Duodenal mucosa (tissue), 2 donors: ENCODE results near the gene CTSK.
"Not testable (repeated sequence)": the region's sequence is repeated elsewhere in the genome, so short reads cannot be mapped to it uniquely, and the experiment has no call there.

Source experiments
- H3K27ac ChIP-seq: one replicate; pipeline ENCODE4 v1.7.0; 2013; ENCODE audit warnings: low read depth, low read length
- H3K27me3 ChIP-seq, 2 donors: one replicate each; pipeline ENCODE4 v1.7.0; 2013; ENCODE audit warnings: low read length in 2 of 2, control low read depth in 1 of 2; ENCODE audit not compliant: insufficient read depth in 2 of 2, control insufficient read depth in 1 of 2
- H3K36me3 ChIP-seq, 2 donors: one replicate each; pipeline ENCODE4 v1.7.0; 2013; ENCODE audit warnings: low read length in 2 of 2, control low read depth in 1 of 2; ENCODE audit not compliant: insufficient read depth in 2 of 2, control insufficient read depth in 1 of 2
- H3K4me1 ChIP-seq, 2 donors: one replicate each; pipeline ENCODE4 v1.7.0; 2013; ENCODE audit warnings: low read length in 2 of 2, control low read depth in 1 of 2; ENCODE audit not compliant: insufficient read depth in 2 of 2, control insufficient read depth in 1 of 2
- H3K4me3 ChIP-seq, 2 donors: one replicate each; pipeline ENCODE4 v1.7.0; 2013; ENCODE audit warnings: low read length in 2 of 2, low read depth in 1 of 2
- H3K9ac ChIP-seq, 2 donors: one replicate each; pipeline ENCODE4 v1.7.0; 2013; ENCODE audit warnings: low read length in 2 of 2, low read depth in 1 of 2
- H3K9me3 ChIP-seq, 2 donors: one replicate each; pipeline ENCODE4 v1.7.0; 2013; ENCODE audit warnings: low read length in 2 of 2, control low read depth in 1 of 2; ENCODE audit not compliant: control insufficient read depth in 1 of 2

Gene CTSK

DNA sequence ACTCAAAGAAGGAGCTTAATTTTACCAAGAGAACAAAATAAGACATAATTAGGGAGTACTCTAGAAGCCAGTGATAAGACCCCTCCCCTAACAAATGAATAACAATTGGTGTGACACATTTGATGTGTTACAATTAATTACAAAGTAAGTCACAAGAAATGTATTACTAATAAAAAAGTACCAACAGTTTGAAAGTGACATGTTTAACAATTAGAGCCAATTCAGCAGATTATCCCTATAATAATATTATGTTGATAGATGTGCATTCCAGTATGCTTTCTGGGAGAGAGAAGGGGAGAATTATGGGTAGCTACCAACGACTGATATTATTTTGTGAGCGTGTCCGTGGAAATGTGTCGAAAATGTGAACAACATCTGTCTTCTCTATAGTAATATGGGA lies 19.1 kb downstream of the CTSK start:
- no peaks in the 10 kb centered on the region for H3K27me3 ChIP-seq
- H3K4me1 ChIP-seq, result no peaks in the 10 kb centered on the region
- H3K9ac ChIP-seq, result no peak overlapping the region
- H3K9me3 ChIP-seq, result no peaks in the 10 kb centered on the region
- no peak overlapping the region for H3K27ac ChIP-seq
- no peaks in the 10 kb centered on the region for H3K36me3 ChIP-seq
- no peak overlapping the region for H3K4me3 ChIP-seq

DNA sequence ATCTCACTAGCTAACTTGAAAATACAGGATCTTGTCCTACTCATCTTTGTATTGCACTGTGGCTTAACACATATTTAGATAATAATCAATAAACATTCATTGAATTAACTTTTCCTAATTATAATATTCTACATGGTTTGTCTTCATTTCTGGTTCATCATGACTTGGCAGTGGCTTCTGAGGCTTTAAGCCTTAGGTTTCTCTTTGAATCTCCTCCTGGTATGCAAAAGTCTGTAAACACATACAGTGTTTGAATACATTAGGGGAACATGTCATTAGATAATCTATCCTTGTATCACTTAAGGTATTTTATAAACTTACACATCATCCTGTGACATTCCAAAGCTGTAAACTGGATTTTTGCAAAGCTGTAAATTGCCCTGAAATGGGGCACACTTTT lies 20.6 kb downstream of the CTSK start:
- Histone ChIP-seq H3K27me3 (no peaks in the 10 kb centered on the region), H3K27ac (no peak overlapping the region), H3K9me3 (no peaks in the 10 kb centered on the region), H3K4me3 (peak overlapping the region; percentile 3 to 30), H3K4me1 (no peaks in the 10 kb centered on the region), H3K9ac (no peak overlapping the region), H3K36me3 (no peaks in the 10 kb centered on the region)

DNA sequence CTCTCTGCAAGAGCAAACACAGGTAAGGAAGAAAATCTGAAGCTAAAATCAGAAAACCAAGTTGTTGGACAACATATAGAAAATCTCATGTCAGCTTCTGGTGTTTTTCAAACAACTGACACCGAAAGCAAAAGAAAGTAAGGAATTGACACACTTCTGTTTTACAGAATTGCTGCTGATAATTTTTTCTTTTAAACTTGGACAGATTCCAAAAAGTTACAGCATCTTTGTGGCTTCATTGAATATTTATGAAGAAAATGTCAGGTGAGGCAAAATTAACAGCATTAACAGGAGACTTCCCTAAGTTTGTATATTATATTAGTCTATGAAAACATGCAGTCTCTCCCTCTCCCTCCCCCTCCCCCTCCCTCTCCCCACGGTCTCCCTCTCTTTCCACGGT lies 27.6 kb downstream of the CTSK start:
- no peak overlapping the region for H3K9ac ChIP-seq
- no peak overlapping the region for H3K4me3 ChIP-seq
- no peaks in the 10 kb centered on the region for H3K36me3 ChIP-seq
- no peaks in the 10 kb centered on the region for H3K27me3 ChIP-seq
- no peak overlapping the region for H3K27ac ChIP-seq
- no peaks in the 10 kb centered on the region for H3K9me3 ChIP-seq
- H3K4me1 ChIP-seq, result no peaks in the 10 kb centered on the region

DNA sequence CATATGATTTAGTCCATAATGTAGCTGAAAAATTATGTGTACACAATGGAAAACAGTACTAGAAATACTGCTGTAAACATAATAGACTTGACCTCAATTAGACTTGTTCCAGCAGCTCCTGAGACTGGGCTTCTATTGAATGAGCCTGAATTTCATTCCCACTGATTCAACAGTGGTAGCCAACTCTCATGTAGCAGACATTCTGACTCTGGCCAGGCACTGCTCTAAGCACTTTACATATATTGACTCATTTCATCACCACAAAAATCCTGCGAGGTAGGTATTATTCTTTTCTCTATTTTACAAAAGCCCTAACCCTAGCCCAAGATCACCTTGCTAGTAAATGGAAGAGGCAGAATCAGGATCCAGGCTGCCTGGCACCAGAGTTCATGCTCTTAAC lies 29.7 kb downstream of the CTSK start:
- Histone ChIP-seq H3K27ac (no peak overlapping the region), H3K4me1 (no peaks in the 10 kb centered on the region), H3K36me3 (no peaks in the 10 kb centered on the region), H3K9me3 (no peaks in the 10 kb centered on the region), H3K9ac (no peak overlapping the region), H3K4me3 (no peak overlapping the region), H3K27me3 (no peaks in the 10 kb centered on the region)

DNA sequence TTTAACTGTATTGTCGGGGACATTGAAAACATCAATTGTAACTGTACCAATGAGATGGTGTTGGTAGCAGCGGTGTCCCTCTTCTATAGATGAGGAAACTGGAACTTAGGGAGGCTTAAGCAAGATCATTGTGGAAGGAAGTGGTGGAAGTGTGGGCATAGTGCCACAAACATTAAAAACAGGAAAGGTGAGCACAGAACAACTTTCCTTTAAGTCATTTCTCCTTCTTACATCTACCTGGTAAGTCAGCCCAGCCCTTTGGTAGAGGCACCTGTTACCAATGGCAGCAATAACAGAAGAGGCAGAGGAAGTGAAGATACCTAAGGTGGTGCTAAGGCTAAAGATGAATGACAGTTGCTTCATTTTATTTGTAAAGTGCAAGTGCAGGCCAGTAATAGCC lies 30.5 kb downstream of the CTSK start:
- Histone ChIP-seq H3K4me3 (no peak overlapping the region), H3K36me3 (no peaks in the 10 kb centered on the region), H3K27me3 (no peaks in the 10 kb centered on the region), H3K4me1 (no peaks in the 10 kb centered on the region), H3K9ac (no peak overlapping the region), H3K9me3 (no peaks in the 10 kb centered on the region), H3K27ac (no peak overlapping the region)

DNA sequence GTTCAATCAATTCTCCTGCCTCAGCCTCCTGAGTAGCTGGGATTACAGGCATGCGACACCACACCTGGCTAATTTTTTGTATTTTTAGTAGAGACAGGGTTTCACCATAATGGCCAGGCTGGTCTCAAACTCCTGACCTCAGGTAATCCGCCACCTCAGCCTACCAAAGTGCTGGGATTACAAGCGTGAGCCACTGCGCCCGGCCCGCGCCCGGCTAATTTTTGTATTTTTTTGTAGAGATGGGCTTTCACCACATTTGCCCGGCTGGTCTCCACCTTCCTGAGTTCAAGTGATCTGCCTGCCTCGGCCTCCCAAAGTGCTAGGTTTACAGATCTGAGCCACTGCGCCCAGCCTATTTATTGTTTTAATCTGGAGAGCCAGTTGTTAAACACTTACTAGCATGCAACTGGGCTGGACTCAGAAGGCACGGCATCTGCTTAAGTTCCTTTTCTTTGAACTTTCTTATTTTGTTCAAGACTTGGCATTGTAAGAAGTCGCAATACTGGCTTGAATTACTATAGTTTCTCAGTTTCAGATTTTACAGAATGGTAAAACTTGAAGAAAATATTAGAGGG lies 32.0 kb downstream of the CTSK start:
- H3K4me1 ChIP-seq, H3K4me3 ChIP-seq, H3K27me3 ChIP-seq, H3K36me3 ChIP-seq, H3K27ac ChIP-seq, H3K9ac ChIP-seq, H3K9me3 ChIP-seq: not testable (repeated sequence)

DNA sequence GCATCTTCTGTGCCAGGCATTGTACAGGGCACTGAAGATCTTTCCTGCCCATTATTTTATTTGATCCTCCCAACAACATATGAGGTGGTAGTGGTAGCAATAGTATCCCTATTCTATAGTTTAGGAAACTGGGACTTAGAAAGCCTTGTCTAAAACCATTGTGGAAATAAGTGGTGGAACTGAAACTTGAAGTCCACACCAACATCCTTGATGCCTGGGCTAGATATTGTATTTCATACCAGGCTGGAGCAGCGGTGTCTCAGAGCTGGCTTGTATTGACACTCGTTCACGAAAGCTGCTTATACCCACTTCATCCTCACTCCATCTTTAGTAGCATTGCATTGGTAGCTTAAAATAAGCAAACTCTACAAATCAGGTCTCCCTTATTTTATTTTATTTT lies 32.8 kb downstream of the CTSK start:
- H3K27ac ChIP-seq, result no peak overlapping the region
- no peak overlapping the region for H3K9ac ChIP-seq
- no peaks in the 10 kb centered on the region for H3K36me3 ChIP-seq
- H3K27me3 ChIP-seq, result no peaks in the 10 kb centered on the region
- no peaks in the 10 kb centered on the region for H3K4me1 ChIP-seq
- H3K9me3 ChIP-seq, result no peaks in the 10 kb centered on the region
- no peak overlapping the region for H3K4me3 ChIP-seq

DNA sequence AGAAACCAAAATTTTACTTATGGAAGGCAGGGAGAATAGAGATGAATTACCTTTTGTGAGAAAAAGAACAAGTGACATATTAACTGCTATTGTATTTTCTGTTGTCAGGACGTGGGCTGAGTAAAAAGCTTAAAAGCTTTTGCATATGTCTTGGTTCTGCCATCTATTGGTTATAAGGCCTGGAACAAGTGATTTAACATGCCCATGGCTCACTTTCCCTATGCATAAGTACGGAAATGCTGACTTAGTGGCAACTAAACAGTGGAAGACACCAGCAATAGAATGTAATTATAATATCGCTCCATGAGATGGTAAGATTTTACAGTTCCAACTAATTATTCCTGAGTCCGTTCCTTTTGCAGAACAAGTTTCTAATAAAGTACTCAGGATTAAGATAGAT lies 35.7 kb downstream of the CTSK start:
- Histone ChIP-seq H3K27me3 (no peaks in the 10 kb centered on the region), H3K4me1 (no peaks in the 10 kb centered on the region), H3K4me3 (no peak overlapping the region), H3K9me3 (no peaks in the 10 kb centered on the region), H3K9ac (no peak overlapping the region), H3K27ac (no peak overlapping the region), H3K36me3 (no peaks in the 10 kb centered on the region)

DNA sequence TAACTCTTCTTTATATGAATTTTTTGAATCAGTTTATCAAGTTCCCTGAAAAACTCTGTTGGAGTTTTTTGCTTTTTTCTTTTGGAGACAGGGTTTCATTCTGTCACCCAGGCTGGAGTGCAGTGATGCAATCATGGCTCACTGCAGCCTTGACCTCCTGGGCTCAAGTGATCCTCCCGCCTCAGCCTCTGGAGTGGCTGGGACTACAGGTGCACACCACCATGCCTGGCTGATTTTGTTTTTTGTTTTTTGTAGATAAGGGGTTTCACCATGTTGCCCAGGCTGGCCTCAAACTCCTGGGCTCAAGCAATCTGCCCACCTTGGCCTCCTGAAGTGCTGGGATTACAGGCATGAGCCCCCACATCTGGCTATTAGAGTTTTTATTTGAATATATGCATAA lies 40.4 kb downstream of the CTSK start:
- H3K27ac ChIP-seq, H3K36me3 ChIP-seq, H3K27me3 ChIP-seq, H3K4me3 ChIP-seq, H3K9me3 ChIP-seq, H3K9ac ChIP-seq: not testable (repeated sequence)
- H3K4me1 ChIP-seq, result peaks cover 3 to 10% of the 10 kb centered on the region in 2 donors

DNA sequence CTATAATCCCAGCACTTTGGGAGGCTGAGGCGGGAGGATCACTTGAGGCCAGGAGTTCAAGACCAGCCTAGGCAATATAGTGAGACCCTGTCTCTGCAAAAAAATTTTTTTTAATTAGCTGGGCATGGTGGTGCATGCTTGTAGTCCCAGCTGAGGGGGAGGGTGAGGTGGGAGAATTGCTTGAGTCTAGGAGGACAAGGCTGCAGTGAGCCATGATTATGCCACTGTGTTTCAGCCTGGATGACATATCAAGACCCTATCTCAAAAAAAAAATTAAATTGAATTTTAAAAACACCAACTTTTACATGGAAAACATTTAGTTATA lies 42.1 kb downstream of the CTSK start:
- Histone ChIP-seq H3K4me1 (peaks cover 3 to 10% of the 10 kb centered on the region in 2 donors), H3K4me3 (peak overlapping the region; percentile 69 to 79), H3K9ac (peak overlapping the region in 1 of 2 donors; percentile 74)
- not testable (repeated sequence) for H3K27me3 ChIP-seq, H3K36me3 ChIP-seq, H3K9me3 ChIP-seq, H3K27ac ChIP-seq
